ENCODE results near the gene NRP2. TPM values are rescaled to one million over a fixed set of nuclear protein-coding genes. Genes with fewer than 3 reads are reported as not detected.

NRP2 gene
- total and polyA plus RNA-seq, 2 of the 13 experiments (the other 11 are each of a cell fraction or from before 2014, with no cell fraction given) = 0.65 to 1.4 TPM

DNA sequence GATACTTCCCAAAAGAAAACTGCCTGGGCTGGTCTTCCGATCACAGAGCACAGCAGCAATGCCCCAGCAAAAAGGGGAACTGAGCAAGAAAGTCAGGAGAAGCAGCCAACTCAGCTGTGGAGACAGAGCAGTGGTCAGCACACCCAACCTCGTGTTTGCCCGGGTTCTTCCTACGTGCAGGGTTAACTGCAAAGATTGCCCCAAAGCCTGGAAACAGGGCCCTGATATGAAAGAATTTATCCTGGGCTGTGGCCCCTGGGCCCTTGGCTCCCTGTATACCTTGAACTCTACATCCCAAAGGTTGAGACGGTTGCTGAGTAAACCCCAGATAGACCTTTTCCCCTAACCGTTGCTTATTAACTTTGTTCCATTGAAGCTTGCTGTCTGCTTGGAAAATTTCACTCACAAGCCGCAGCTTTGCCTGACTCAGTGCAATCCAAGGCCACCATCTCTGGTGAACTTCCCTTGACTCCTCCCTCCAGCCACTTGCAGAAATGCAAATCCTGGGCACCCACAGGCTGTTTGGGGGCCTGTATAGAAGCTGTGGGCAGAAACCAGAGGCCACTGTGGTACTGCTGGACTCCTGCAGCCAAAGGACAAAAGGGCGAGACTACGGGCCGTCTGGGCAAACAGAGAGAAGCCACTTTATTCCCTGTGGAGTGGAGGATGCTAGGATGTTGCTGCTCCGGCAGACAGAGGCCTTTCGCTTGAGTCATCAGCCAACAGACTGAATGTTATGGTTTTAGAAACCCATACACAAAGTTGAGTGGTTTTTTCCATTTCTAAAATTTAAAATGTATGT is 18.2 kb downstream of the NRP2 start (continued):
- TF ChIP-seq KLF9 (CRISPR knock-in tag; IDR thresholded peaks at IDR 0.05; ENCODE audit: low read depth) (no peak), ZFP82 (CRISPR knock-in tag; IDR thresholded peaks at IDR 0.05; ENCODE audit: borderline replicate concordance) (no peak), ESRRA (CRISPR knock-in tag; IDR thresholded peaks at IDR 0.05; ENCODE audit: low read depth) (0 out of 2 replicates have a peak, but pooled peaks have one; percentile 16), MAFG (CRISPR knock-in tag; IDR thresholded peaks at IDR 0.05) (no peak), ZNF547 (CRISPR knock-in tag; IDR thresholded peaks at IDR 0.05) (no peak; the same call in 1 of the 2 replicates), ZFP62 (CRISPR knock-in tag; IDR thresholded peaks at IDR 0.05) (no peak), KAT2B (IDR thresholded peaks at IDR 0.05; ENCODE audit: borderline replicate concordance, low read depth, low read length) (no peak), ERF (CRISPR knock-in tag; IDR thresholded peaks at IDR 0.05) (0 out of 2 replicates have a peak, but pooled peaks have one; percentile 28), NFE2L2 (IDR thresholded peaks at IDR 0.05; ENCODE audit: low read length) (no peak), ZNF121 (CRISPR knock-in tag; IDR thresholded peaks at IDR 0.05) (no peak), ZNF883 (CRISPR knock-in tag; IDR thresholded peaks at IDR 0.05; ENCODE audit: not compliant biosample characterization) (no peak), ZNF572 (CRISPR knock-in tag; IDR thresholded peaks at IDR 0.05) (no peak), ZNF143 (CRISPR knock-in tag; IDR thresholded peaks at IDR 0.05) (no peak), MYC (CRISPR knock-in tag; IDR thresholded peaks at IDR 0.05; ENCODE audit: borderline replicate concordance) (no peak; the same call in 1 of the 2 replicates), ZZZ3 (CRISPR knock-in tag; IDR thresholded peaks at IDR 0.05; ENCODE audit: borderline replicate concordance) (0 out of 2 replicates have a peak, but pooled peaks have one; percentile 73), RFX3 (CRISPR knock-in tag; IDR thresholded peaks at IDR 0.05) (no peak), ZNF441 (CRISPR knock-in tag; IDR thresholded peaks at IDR 0.05; ENCODE audit: borderline replicate concordance) (peak; percentile 19; the same call in 1 of the 2 replicates), BRD4 (CRISPR knock-in tag; IDR thresholded peaks at IDR 0.05) (no peak), ZNF558 (CRISPR knock-in tag; IDR thresholded peaks at IDR 0.05; ENCODE audit: borderline replicate concordance) (no peak), RAD51 (IDR thresholded peaks at IDR 0.05; ENCODE audit: borderline replicate concordance) (no peak)
- TF ChIP-seq, protein P1, sequence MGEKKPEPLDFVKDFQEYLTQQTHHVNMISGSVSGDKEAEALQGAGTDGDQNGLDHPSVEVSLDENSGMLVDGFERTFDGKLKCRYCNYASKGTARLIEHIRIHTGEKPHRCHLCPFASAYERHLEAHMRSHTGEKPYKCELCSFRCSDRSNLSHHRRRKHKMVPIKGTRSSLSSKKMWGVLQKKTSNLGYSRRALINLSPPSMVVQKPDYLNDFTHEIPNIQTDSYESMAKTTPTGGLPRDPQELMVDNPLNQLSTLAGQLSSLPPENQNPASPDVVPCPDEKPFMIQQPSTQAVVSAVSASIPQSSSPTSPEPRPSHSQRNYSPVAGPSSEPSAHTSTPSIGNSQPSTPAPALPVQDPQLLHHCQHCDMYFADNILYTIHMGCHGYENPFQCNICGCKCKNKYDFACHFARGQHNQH (CRISPR knock-in tag; IDR thresholded peaks at IDR 0.05) = peak; percentile 66; the same call in 1 of the 2 replicates
- TF ChIP-seq, protein P2, sequence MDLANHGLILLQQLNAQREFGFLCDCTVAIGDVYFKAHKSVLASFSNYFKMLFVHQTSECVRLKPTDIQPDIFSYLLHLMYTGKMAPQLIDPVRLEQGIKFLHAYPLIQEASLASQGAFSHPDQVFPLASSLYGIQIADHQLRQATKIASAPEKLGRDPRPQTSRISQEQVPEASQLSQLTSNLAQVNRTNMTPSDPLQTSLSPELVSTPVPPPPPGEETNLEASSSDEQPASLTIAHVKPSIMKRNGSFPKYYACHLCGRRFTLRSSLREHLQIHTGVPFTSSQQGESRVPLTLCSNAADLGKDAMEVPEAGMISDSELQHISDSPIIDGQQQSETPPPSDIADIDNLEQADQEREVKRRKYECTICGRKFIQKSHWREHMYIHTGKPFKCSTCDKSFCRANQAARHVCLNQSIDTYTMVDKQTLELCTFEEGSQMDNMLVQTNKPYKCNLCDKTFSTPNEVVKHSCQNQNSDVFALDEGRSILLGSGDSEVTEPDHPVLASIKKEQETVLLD (CRISPR knock-in tag; IDR thresholded peaks at IDR 0.05; ENCODE audit: low read depth) = no peak
- TF ChIP-seq, protein P3, sequence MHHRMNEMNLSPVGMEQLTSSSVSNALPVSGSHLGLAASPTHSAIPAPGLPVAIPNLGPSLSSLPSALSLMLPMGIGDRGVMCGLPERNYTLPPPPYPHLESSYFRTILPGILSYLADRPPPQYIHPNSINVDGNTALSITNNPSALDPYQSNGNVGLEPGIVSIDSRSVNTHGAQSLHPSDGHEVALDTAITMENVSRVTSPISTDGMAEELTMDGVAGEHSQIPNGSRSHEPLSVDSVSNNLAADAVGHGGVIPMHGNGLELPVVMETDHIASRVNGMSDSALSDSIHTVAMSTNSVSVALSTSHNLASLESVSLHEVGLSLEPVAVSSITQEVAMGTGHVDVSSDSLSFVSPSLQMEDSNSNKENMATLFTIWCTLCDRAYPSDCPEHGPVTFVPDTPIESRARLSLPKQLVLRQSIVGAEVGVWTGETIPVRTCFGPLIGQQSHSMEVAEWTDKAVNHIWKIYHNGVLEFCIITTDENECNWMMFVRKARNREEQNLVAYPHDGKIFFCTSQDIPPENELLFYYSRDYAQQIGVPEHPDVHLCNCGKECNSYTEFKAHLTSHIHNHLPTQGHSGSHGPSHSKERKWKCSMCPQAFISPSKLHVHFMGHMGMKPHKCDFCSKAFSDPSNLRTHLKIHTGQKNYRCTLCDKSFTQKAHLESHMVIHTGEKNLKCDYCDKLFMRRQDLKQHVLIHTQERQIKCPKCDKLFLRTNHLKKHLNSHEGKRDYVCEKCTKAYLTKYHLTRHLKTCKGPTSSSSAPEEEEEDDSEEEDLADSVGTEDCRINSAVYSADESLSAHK (CRISPR knock-in tag; IDR thresholded peaks at IDR 0.05; ENCODE audit: borderline replicate concordance) = no peak
